Trophoblast cell (in vitro differentiated cells and primary cell): ENCODE measurements around the gene STPG3.

Experiments
- DNase-seq, 2 donors: peaks; one replicate each; pipeline ENCODE4 v3.0.0-alpha.2; 2016
- H2AFZ ChIP-seq: 2 replicates; pipeline ENCODE4 v1.6.1; 2013; ENCODE audit warnings: low read length, moderate library complexity, mild to moderate bottlenecking; ENCODE audit not compliant: insufficient read depth, poor library complexity
- H2AK5ac ChIP-seq: 2 replicates; pipeline ENCODE4 v1.6.1; 2013; ENCODE audit warnings: mild to moderate bottlenecking, low read length
- H2BK120ac ChIP-seq: 2 replicates; pipeline ENCODE4 v1.6.1; 2013; ENCODE audit warnings: low read length, mild to moderate bottlenecking, moderate library complexity; ENCODE audit not compliant: insufficient read depth, poor library complexity
- H2BK12ac ChIP-seq: 2 replicates; pipeline ENCODE4 v1.6.1; 2013; ENCODE audit warnings: mild to moderate bottlenecking, low read length, moderate library complexity
- H2BK5ac ChIP-seq: 2 replicates; pipeline ENCODE4 v1.6.1; 2013; ENCODE audit warnings: low read length, low read depth, moderate library complexity, mild to moderate bottlenecking; ENCODE audit not compliant: poor library complexity
- H3K14ac ChIP-seq: 2 replicates; pipeline ENCODE4 v1.6.1; 2013; ENCODE audit warnings: mild to moderate bottlenecking, low read length
- H3K18ac ChIP-seq: 2 replicates; pipeline ENCODE4 v1.6.1; 2013; ENCODE audit warnings: mild to moderate bottlenecking, low read length
- H3K23ac ChIP-seq: 2 replicates; pipeline ENCODE4 v1.6.1; 2013; ENCODE audit warnings: low read length
- H3K27ac ChIP-seq: 2 replicates; pipeline ENCODE4 v1.5.1; 2013; ENCODE audit warnings: low read depth, mild to moderate bottlenecking, inconsistent platforms, low read length, moderate library complexity
- H3K27me3 ChIP-seq: 2 replicates; pipeline ENCODE4 v1.6.1; 2013; ENCODE audit warnings: inconsistent platforms, mild to moderate bottlenecking, low read length, moderate library complexity; ENCODE audit not compliant: insufficient read depth
- H3K36me3 ChIP-seq, 2 experiments: 1 replicate in 1 of 2; 2 replicates in 1 of 2; pipeline ENCODE4 v1.6.1; 2013; ENCODE audit warnings: low read length in 2 of 2, mild to moderate bottlenecking in 2 of 2, moderate library complexity in 1 of 2; ENCODE audit not compliant: insufficient read depth in 2 of 2, control insufficient read depth in 1 of 2
- H3K4ac ChIP-seq: 2 replicates; pipeline ENCODE4 v1.6.1; 2013; ENCODE audit warnings: low read depth, mild to moderate bottlenecking, low read length, moderate library complexity
- H3K4me1 ChIP-seq, 2 experiments: 1 replicate in 1 of 2; 2 replicates in 1 of 2; pipeline ENCODE4 v1.6.1; 2013; ENCODE audit warnings: low read length in 2 of 2, mild to moderate bottlenecking in 2 of 2, moderate library complexity in 1 of 2; ENCODE audit not compliant: insufficient read depth in 2 of 2, control insufficient read depth in 1 of 2
- H3K4me2 ChIP-seq: 2 replicates; pipeline ENCODE4 v1.6.1; 2013; ENCODE audit warnings: inconsistent platforms, mild to moderate bottlenecking, low read length, moderate library complexity
- H3K4me3 ChIP-seq: 2 replicates; pipeline ENCODE4 v1.5.1; 2013; ENCODE audit warnings: mild to moderate bottlenecking, low read depth, low read length, inconsistent platforms
- H3K79me1 ChIP-seq: one replicate; pipeline ENCODE4 v1.6.1; 2013; ENCODE audit warnings: low read length
- H3K79me2 ChIP-seq: 2 replicates; pipeline ENCODE4 v1.6.1; 2013; ENCODE audit warnings: low read length, mild to moderate bottlenecking; ENCODE audit not compliant: control insufficient read depth, insufficient read depth, poor library complexity
- H3K9ac ChIP-seq: 2 replicates; pipeline ENCODE4 v1.6.1; 2013; ENCODE audit warnings: mild to moderate bottlenecking, low read length
- H3K9me3 ChIP-seq: 2 replicates; pipeline ENCODE4 v1.6.1; 2013; ENCODE audit warnings: low read depth, mild to moderate bottlenecking, control low read depth, inconsistent platforms, low read length; ENCODE audit not compliant: insufficient read depth
- H4K12ac ChIP-seq: 2 replicates; pipeline ENCODE4 v1.6.1; 2013; ENCODE audit warnings: low read depth, mild to moderate bottlenecking, low read length, moderate library complexity
- H4K8ac ChIP-seq: 2 replicates; pipeline ENCODE4 v1.6.1; 2013; ENCODE audit warnings: low read depth, mild to moderate bottlenecking, low read length, moderate library complexity
- H4K91ac ChIP-seq: one replicate; pipeline ENCODE4 v1.6.1; 2013; ENCODE audit warnings: low read depth, mild to moderate bottlenecking, low read length, moderate library complexity
- WGBS: extraction: QIAGEN DNeasy Blood & Tissue Kit; methylation state at CpG from one replicate; pipeline ENCODE4 v1.1.7; 2013; ENCODE audit warnings: missing lambda C conversion rate; ENCODE audit not compliant: insufficient read length, insufficient coverage; ENCODE audit errors: extremely low coverage; 5-methylcytosine and 5-hydroxymethylcytosine counted together

Gene STPG3

GRCh38 chr9:137244486-137245449 lies 6.3 kb upstream of the STPG3 start:
- DNase-seq, result peak; percentile 55 to 69
- Histone ChIP-seq H3K27ac (no peak overlapping the region), H4K8ac (no peak overlapping the region), H2BK12ac (no peak overlapping the region), H3K14ac (no peak overlapping the region), H3K9me3 (peaks cover 3% of the 10 kb centered on the region), H3K4me3 (no peak overlapping the region), H3K9ac (no peak overlapping the region), H3K4me1 (peaks cover 12 to 19% of the 10 kb centered on the region in 2 experiments), H4K12ac (no peak overlapping the region), H3K4ac (no peak overlapping the region), H3K36me3 (peaks cover 22 to 24% of the 10 kb centered on the region in 2 experiments), H3K79me1 (peaks cover 8% of the 10 kb centered on the region), H3K4me2 (no peak overlapping the region), H3K79me2 (peaks cover 14% of the 10 kb centered on the region), H2BK5ac (no peak overlapping the region), H3K18ac (no peak overlapping the region), H2AFZ (no peak overlapping the region), H2AK5ac (no peak overlapping the region), H3K23ac (no peak overlapping the region), H2BK120ac (no peak overlapping the region), H4K91ac (no peak overlapping the region), H3K27me3 (no peaks in the 10 kb centered on the region)
- no CpG with 5 or more reads among the region's 36 CpGs for WGBS

GRCh38 chr9:137245450-137246421 lies 5.3 kb upstream of the STPG3 start:
- no peak overlapping the region for H3K23ac ChIP-seq
- peaks cover 9% of the 10 kb centered on the region for H3K79me2 ChIP-seq
- no peak overlapping the region for H3K4ac ChIP-seq
- H3K4me2 ChIP-seq, result no peak overlapping the region
- no CpG with 5 or more reads among the region's 25 CpGs for WGBS
- H4K12ac ChIP-seq, result no peak overlapping the region
- H3K14ac ChIP-seq, result no peak overlapping the region
- peaks cover 22 to 24% of the 10 kb centered on the region in 2 experiments for H3K36me3 ChIP-seq
- H3K9ac ChIP-seq, result no peak overlapping the region
- H3K79me1 ChIP-seq, result peaks cover 2% of the 10 kb centered on the region
- no peak overlapping the region for H3K27ac ChIP-seq
- H2BK12ac ChIP-seq, result no peak overlapping the region
- H2BK5ac ChIP-seq, result no peak overlapping the region
- H3K4me3 ChIP-seq, result no peak overlapping the region
- H3K9me3 ChIP-seq, result peaks cover 4% of the 10 kb centered on the region
- no peak for DNase-seq
- no peak overlapping the region for H3K18ac ChIP-seq
- H2AFZ ChIP-seq, result no peak overlapping the region
- H4K8ac ChIP-seq, result no peak overlapping the region
- no peak overlapping the region for H2AK5ac ChIP-seq
- no peaks in the 10 kb centered on the region for H3K27me3 ChIP-seq
- H4K91ac ChIP-seq, result no peak overlapping the region
- peaks cover 12 to 19% of the 10 kb centered on the region in 2 experiments for H3K4me1 ChIP-seq
- no peak overlapping the region for H2BK120ac ChIP-seq

- Histone ChIP-seq H2BK12ac (no peak overlapping the region), H2AFZ (no peak overlapping the region), H3K27me3 (no peaks in the 10 kb centered on the region), H4K12ac (no peak overlapping the region), H2AK5ac (no peak overlapping the region), H3K79me1 (no peaks in the 10 kb centered on the region), H3K27ac (no peak overlapping the region), H3K4me2 (no peak overlapping the region), H2BK5ac (no peak overlapping the region), H3K23ac (no peak overlapping the region), H3K79me2 (no peaks in the 10 kb centered on the region), H3K4me1 (peaks cover 8 to 15% of the 10 kb centered on the region in 2 experiments), H3K9ac (no peak overlapping the region), H2BK120ac (no peak overlapping the region), H3K4ac (no peak overlapping the region), H3K14ac (no peak overlapping the region), H3K4me3 (no peak overlapping the region), H4K91ac (no peak overlapping the region), H3K9me3 (peaks cover 4% of the 10 kb centered on the region), H3K36me3 (peaks cover 17 to 18% of the 10 kb centered on the region in 2 experiments), H4K8ac (no peak overlapping the region), H3K18ac (no peak overlapping the region)
- WGBS, result no CpG with 5 or more reads among the region's 20 CpGs
- DNase-seq, result no peak
These were observed 3.8 kb upstream of the STPG3 start for GRCh38 chr9:137247135-137247915.

- no peaks in the 10 kb centered on the region for H3K27me3 ChIP-seq
- H3K18ac ChIP-seq, result no peak overlapping the region
- H3K27ac ChIP-seq, result no peak overlapping the region
- H4K12ac ChIP-seq, result no peak overlapping the region
- H4K8ac ChIP-seq, result no peak overlapping the region
- H3K9me3 ChIP-seq, result peaks cover 4% of the 10 kb centered on the region
- no peaks in the 10 kb centered on the region for H3K79me1 ChIP-seq
- H3K9ac ChIP-seq, result no peak overlapping the region
- H3K36me3 ChIP-seq, result peaks cover 12% of the 10 kb centered on the region in 2 experiments
- no peak overlapping the region for H2AK5ac ChIP-seq
- no peak overlapping the region for H2BK5ac ChIP-seq
- H2BK12ac ChIP-seq, result no peak overlapping the region
- H2AFZ ChIP-seq, result no peak overlapping the region
- H3K79me2 ChIP-seq, result no peaks in the 10 kb centered on the region
- H3K4me1 ChIP-seq, result peaks cover 3 to 10% of the 10 kb centered on the region in 2 experiments
- no CpG with 5 or more reads among the region's 6 CpGs for WGBS
- H3K4ac ChIP-seq, result no peak overlapping the region
- DNase-seq, result no peak
- H3K4me3 ChIP-seq, result no peak overlapping the region
- no peak overlapping the region for H2BK120ac ChIP-seq
- H3K14ac ChIP-seq, result no peak overlapping the region
- H3K23ac ChIP-seq, result no peak overlapping the region
- H3K4me2 ChIP-seq, result no peak overlapping the region
- H4K91ac ChIP-seq, result no peak overlapping the region
These were observed 3.2 kb upstream of the STPG3 start for GRCh38 chr9:137247916-137248175.
